ENCODE results near the gene DNAH3.

DNA sequence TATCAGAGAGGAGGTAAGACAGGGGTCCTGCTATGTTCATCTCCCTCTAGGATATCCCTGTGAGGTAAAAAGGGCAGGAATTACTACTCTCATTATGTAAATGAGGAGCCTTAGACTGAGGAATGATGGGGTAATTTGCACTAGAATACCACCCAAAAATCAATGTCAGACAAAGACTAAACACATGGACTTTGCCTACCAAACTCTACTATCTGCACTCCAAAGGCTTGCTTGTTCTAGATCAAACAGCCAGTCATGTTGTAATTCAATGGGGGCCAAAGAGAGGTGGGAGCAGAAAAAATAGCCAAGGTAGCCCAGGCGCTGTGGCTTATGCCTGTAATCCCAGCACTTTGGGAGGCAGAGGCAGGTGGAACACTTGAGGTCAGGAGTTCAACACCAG is 129.3 kb downstream of the DNAH3 start:
- no peak for TF ChIP-seq GATA2 (IDR thresholded peaks at IDR 0.05; ENCODE audit: low read depth, low read length)
- no peak for TF ChIP-seq GATA3 (IDR thresholded peaks at IDR 0.05; ENCODE audit: low read depth, low read length)

Measured in SH-SY5Y (cell line).